Measurements from ENCODE around the gene MAPK8.

The MAPK8 gene

DNA sequence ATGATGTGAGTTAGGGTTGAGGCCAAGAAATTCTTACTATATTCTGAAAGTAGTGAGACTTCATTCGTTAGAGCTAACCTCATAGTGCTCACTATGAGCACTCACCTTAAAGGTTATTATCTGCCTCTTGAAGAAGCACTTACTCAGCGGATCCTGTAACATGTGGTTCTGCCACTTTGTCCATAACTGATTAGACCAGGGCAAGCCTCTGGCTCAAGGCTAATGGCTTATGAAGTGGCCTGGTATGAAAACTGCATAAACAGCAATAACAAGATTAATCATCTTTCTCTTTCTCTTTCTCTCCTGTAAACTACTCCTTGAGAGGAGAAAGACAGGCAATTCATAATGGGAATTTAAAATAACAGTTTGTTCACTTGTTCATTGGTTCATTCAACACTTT lies 82.8 kb downstream of the MAPK8 start:
- DNase-seq, result no peak

DNA sequence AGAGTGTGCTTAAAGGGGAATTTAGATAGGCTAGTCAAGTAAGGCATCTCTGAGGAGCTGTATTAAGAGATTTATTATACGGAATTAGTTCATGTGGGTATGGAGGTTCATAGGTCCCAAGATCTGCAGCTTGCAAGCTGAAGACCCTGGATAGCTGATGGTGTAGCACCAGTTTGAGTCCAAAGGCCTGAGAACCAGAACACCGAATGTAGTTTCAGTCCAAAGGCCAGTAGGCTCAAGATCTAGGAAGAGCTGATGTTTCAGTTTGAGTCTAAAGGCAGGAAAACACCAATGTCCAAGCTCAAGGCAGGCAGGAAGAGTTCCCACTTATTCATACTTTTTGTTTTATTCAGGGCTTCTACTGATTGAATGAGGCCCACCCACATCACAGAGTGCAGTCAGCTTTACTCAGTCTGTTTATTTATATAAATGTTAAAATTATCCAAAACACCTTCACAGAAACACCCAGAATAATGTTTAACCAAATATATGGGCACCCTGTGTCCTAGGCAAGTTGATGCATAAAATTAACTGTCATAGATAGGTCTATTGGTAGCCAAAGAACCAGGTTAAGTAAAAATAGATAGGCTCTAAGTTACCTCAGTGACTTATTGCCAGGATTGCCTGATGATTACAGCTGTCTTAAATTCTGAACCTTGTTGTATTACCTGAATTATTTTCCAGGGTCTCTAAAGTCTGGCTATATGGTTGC lies 83.5 kb downstream of the MAPK8 start:
- DNase-seq, result no peak

DNA sequence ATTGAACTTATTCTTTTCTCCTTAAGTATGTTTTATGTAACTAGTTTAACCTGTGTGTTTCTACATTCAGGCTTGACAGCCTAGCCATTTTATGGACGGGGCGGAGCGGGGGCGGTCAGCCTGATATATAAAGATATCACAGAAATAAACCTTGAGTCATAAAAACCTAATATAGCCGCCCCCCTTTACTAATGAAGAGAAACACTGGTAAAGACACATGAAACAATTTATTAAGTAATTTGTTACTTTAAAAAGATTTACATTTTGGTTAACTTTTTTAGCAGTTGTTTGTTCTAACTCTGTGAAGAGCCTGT lies 84.0 kb downstream of the MAPK8 start:
- DNase-seq, result no peak

DNA sequence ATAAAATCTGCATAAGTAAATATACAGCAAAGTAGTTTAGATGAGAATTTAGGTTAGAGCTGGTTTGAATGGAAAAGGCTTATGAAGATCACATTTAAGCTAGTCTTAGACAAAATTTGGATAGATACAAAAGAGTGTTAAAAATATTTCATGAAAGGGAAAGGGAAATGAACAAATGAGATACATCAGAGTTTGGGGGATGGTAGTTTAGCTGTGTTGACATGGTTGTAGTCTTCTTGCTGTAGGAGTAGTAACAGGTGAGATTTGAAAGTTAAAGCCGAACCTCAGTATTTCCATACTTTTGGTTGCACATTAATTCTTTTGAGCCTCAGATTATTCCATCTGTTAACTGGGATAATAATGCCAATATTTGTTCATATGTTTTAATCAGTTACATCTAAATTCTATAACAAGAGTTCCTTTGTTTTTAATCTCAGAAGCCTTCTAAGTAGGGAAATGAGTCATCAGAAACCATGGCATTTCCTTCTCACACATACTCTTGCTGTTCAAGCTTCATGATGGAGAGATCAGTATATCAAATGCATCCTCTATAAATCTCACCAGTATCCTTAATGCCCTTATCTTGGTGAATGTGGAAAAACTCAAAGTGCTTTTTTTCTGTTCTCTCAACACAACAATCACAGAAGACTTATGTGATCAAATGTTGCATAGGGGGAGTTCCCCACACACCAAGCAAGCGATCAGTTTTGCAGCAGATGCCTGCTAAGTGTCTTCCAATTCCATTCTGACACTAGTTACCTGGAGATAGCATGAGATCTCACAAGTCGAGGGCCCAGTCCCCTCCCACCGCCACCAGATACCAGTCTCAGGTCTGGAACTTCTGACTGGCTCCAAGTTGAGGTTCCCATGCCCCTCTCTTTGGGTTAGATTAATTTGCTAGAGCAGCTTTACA lies 84.7 kb downstream of the MAPK8 start:
- DNase-seq, result no peak

DNA sequence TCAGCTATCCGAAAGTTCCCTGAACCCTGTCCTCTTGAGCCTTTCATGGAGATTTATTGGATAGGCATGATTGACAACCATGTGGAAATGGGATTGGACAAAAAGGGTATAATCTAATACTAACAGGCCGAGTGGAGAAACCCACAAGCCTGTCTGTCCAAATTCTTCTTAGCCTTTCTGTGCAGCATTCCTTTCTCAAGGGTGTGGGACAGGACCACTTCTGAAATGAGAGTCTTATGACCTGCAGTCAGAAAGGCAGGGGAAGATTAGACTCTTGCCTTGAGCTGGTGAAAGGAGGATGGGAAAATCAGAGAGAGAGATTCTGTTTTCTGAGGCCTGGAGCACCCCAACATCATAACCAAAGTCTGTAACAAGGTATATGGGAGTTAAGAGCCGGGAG lies 85.5 kb downstream of the MAPK8 start:
- DNase-seq, result no peak

DNA sequence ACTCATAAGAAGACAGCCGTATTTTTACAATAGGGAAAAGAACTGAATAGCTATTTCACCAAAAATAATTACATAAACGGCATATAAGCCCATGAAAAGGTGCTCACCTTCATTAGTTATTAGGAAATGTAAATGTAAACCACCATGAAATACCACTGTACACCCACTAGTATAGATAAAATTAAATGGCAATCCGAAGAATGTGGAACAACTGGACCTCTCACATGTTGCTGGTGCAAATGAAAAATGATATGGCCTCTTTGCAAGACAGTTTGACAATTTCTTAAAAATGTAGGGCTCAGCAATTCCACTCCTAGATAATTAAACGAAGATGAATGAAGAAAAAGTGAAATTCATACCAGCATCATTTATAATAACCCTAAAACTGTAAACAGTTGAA lies 91.8 kb downstream of the MAPK8 start:
- DNase-seq, result no peak

DNA sequence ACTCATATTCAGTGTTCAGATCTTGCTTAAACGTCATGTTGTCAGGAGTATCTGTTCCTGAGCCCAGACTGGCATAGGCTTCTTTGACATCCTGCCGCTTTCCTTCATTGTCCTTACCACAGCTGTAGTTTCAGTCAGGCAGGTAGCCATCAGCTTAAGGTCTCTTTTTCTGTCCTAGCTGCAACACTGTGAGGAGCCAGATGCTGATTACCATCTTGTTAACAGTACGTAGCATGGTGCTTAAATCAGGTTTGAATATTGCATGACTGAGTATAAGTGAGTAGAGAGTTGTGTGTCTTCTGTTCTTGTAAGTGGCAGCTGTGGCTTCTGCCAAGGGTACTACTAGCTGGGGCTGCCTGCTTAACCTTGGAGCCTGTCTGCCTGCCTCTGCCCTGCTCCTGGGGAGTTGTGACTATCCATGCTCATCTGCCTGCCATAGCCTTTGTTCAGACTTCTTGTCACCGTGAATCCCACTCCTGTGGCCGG lies 92.6 kb downstream of the MAPK8 start:
- no peak for DNase-seq

DNA sequence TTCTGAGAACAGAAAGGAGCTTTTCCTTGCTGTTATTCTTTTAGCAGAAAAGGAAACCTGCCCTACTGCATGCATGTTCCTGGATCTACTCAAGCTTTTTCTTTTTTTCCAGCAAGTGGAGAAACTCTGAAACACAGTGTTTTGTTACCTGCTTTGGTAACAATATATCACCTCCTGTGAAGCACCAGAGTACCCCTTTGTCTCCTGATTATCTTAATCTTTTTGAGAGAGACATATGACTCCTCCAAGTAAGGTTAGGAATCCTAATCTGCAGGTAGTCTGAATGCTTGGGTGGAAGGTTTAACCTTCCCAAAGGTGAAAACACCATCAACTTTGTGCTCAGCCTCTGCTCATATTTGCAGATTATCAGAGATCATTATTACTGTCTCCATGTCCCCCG lies 93.1 kb downstream of the MAPK8 start:
- no peak for DNase-seq

DNA sequence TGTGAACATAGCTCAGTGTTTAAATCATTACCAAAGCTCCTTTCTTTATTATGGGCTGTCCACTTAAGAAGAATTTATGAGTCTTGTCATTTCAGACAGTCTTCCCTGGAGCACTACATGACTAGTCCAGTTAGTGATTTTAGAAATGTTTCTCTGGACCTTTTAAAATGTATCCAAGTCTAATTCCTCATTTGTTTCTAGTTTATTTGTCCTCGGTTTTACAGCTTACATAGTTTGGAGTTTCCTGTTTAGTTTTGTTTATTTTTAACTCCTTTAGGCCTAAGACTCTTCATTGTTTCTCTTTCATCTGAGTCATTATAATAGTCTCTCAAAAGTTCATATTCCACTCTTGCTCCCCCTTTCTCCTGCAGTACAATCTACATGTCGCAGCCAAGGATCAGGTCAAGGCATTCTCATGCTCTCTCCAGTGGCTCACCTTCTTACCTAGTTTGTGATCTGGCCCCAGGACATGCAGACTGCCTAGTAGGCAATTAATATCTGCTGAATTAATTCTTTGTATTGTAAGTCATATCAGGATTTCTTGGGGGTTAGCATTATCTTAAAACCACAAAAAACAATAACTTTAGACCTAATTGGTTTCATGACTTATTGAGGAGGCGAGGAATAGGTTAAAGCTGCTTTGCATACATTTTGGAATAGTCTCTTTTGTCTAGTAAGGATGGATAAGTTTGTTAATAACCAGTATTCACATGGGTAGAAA lies 93.8 kb downstream of the MAPK8 start:
- DNase-seq, result no peak

DNA sequence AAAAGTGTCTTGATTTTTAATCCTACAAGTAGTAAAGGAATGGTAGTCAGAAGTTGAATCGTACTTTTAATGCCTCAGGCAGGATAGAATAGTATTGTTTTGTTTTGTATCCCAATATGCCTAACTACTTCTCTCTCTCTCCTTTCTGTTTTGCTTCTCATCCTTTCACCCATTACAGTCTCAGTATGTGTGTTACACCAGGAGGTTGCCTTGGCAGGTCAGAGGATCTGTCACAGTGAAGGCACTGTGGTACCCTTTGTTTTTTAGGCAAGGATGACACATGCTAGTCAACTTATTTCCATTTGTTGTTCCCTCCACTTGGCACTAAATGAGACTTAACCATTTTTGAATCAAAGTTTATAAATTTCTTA lies 94.4 kb downstream of the MAPK8 start:
- DNase-seq, result no peak

DNA sequence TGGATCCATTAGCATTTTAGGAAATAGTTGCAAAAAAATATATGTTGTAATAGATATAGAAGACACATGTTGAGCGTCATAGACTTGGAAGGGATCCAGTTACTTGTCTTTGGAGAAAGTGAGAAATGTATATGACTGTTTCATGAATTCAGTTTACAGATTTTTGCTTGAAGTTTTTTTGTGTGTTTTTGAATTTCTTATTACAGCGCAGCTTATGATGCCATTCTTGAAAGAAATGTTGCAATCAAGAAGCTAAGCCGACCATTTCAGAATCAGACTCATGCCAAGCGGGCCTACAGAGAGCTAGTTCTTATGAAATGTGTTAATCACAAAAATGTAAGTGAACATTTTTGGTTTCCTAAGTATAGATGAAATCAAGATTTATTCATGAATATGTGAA lies 98.2 kb downstream of the MAPK8 start:
- no peak for DNase-seq

DNA sequence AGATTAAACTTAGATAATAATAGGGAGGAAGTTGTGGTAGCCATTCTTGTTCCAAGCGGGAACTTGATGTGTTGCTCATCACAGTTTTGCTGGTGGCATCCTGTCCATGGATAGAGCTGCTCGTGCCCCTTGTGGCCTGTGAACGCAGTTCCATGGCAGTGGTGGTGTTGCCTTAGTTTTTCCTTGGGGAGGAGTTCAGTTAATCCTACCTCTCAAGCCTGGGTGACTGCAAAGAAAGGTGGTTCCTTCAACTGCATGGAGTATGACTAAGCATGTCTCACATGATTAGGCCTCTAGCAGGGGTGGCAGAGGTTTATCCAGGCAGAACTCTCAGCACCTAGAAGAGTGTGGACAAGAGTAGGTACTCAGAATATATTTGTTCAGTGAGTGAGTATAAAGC lies 99.7 kb downstream of the MAPK8 start:
- DNase-seq, result no peak

DNA sequence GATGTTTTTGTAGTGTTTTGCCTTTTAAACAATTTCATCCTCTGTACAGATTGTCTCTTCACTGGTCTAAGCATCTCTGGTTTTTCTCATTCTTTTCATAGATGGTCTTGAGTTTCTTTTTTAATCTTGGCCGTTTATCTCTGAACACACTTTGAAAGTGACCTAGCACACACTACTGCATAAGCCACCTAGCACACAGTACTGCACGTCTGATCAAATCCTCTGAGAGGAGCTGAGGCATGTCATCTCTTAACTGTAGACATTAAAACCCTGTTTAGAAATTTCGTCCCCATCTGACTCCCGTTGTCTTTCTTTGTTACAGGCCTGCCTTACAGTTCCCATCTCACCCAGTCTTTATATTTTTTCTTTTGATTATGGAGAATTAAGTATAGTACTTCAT lies 100.2 kb downstream of the MAPK8 start:
- DNase-seq, result no peak

DNA sequence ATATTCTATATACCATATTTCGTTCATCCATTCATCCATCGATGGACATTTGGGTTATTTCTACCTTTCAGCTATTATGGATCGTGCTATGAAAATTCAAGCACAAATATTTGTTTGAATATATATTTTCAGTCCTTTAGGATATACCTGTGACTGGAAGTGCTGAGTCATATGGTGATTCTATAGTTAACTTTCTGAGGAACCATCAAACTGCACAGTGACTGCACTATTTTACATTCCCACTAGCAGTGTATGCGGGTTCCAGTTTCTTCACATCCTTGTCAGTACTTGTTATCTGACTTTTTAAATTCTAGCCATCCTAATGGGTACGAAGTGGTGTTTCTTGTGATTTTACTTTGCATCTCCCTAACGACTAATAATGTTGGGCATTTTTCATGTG lies 104.0 kb downstream of the MAPK8 start:
- no peak for DNase-seq

DNA sequence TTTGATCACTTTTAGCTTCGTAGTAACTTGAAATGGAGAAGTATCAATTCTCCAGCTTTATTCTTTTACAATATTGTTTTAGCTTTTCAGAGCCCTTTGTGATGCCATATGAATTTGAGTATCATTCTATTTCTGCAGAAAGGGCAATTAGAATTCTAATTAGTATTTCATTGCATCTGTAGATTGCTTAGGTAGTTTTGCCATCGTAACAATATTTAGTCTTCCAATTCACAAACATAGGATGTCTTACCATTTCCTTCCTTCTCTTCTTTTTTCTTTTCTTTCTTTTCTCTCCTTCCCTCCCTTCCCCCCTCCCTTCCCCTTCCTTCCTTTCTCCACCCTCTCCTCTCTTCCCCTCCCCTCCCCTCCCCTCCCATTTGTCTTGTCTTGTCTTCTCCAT lies 105.0 kb downstream of the MAPK8 start:
- no peak for DNase-seq

DNA sequence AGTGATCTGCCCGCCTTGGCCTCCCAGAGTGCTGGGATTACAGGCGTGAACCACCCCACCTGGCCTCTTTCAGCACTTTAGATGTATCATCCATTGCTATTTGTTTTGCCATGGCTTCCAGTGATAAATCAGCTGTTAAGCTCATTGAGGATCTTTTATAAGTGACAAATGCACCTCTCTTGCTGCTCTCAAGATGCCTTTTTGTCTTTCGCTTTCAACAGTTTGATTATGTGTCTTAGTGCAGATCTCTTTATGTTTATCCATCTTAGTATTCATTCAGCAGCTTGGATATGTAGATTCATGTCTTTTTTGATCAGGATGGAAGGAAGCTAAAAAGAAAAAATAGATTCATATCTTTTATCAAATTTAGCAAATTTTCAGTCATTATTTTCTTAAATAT lies 105.6 kb downstream of the MAPK8 start:
- DNase-seq, result no peak

DNA sequence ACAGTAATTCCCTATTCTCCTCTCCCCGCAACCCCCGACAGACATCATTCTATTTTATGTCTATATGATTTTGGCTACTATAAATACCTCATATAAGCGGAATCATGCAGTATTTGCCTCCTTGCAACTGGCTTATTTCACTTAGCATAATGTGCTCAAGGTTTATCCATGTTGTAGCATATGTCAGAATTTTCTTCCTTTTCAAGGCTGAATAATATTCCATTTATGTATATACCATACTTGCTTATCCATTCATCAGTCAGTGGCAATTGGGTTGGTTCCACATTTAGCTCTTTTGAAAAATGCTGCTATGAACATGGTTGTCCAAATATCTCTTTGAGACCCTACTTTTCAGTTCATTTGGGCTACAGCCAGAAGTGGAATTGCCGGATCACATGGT lies 106.5 kb downstream of the MAPK8 start:
- DNase-seq, result no peak

DNA sequence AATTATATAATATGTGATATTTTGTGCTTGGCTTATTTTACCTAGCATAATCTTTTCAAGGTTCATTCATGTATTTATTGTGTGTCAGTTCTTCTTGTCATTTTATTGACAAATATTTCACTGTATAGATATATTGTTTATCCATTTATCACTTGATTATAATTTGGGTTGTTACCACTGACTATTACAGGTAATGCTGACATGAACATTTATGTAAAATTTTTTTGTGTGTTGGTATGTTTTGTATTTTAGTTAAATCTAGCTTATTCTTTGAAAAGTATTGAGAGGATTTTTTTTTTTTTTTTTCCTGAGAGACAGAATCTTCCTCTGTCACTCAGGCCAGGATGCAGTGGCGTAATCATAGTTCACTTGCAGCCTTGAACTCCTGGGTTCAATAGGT lies 107.7 kb downstream of the MAPK8 start:
- no peak for DNase-seq

DNA sequence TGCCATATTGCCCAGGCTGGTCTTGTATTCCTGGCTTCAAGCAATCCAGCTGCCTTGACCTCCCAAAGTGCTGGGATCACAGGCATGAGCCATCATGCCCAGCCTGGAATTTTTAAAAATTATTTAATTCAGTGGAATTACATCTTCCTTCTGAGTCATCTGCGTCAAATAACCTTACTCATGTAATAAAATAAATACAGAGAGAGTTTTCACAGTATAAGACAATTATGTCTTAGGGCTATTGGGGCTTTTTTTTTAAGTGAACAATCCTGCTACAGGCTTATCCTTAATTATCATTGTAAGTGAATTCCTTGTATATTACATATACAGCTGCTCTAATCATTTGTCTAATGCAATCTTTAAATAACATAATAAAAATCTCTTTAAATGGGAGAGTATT lies 108.3 kb downstream of the MAPK8 start:
- no peak for DNase-seq

DNA sequence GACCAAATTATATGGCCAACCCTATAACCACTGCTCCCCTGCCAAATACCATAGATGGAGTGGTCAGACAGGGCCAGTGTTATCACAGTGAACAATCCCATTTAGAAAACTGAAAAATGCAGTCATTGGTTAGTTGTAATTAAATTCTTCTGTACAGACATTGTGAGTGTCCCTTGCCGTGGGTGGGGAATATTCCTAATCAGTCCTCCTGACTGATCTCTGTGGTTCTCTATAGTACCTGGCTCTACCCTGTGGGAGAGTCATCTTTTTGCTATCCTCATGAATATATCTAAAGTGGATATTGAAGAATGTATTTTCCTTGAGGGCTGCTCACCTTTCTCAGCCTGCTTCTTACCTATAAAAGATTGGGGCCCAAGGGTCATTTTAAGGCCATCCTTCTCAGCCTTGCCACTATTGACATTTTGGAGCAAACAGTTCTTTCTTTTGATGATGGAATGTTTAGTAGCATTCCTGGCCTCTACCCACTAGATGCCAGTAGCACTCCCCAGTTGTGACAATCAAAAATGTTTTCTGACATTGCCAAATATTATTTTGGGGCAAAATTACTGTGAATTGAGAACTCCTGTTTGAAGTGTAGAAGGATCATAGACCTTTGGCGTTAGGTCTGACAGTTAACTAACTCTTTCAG lies 110.2 kb downstream of the MAPK8 start:
- no peak for DNase-seq

DNA sequence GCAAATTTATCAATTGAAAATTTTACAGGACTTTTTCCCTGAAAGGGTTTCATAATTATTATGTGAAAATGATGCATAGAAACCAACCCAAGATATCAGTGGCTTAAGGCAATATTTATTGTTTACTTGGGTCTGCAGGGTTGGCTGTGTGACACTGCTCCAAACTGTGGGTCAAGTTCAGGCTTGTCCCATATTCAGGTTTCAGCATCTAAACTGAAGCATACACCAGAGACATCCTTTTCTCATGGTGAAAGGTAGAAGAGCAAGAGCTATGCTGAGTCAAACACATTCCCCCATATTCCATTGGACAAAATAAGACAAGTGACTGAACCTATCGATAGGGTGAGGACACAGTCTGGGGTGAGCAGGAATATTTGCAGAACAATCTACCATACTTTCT lies 110.9 kb downstream of the MAPK8 start:
- no peak for DNase-seq

DNA sequence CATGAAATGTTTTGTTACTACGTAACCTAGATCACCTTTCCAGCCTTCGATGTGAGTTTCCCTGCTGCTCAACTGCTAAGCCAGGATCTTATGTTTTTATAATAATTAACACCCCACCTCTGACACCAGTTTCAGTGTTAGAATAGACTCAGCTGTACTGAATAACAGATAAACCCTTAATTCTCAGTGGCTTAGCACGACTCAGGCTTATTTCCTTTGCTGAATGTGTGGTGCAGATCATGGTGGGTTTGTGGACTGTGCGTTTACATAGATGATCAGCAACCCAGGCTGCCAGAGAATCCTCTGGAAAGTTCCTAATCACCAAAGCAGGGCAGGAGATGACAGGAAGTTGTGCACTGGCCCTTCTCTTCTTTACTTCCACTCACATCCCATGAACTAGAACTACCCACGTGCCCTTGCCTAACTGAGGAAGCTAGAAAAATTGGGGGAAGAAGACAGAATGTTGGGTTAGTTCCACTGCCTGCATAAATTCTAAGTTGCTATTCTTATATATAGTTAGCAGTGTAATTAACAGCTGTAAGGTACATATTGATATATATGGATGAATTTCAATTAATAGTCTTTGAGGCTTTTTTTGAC lies 111.8 kb downstream of the MAPK8 start:
- DNase-seq, result no peak

DNA sequence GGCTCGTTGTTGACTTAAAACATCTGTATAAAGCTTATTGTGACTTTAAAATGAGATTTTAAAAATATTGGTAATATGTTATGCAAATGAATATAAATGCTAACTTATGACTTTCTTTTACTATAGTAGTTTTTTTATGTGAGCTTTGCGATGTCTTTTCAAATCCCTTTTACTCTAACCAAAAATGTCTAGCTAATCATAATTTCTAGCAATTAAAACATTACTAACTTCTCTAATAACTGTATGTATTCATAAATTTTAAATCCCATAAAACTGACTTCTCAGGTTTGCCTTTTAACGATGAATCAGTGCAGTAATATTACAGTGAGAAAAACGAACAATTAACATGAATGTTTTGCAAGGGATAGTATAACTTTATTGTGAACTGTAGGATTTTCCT lies 113.2 kb downstream of the MAPK8 start:
- DNase-seq, result no peak

All from NCI-H2029 treated with DMSO at 0.1 percent for 48 hours (cell line).